Right renal cortex interstitium (tissue), 3 donors: Measurements from ENCODE around the gene ZP1. TPM values are rescaled to one million over a fixed set of nuclear protein-coding genes. Genes with fewer than 3 reads are reported as not detected.

Experiments used
- DNase-seq, 3 donors: peaks; one replicate each; pipeline ENCODE4 v3.0.0-alpha.2; 2013; ENCODE audit warnings: low read depth in 3 of 3, low spot score in 2 of 3
- polyA plus RNA-seq, 3 donors: library from polyadenylated mRNA; unstranded; fragments of 120-200 nt; gene quantifications; one replicate each; pipeline ENCODE4 v1.2.1, GENCODE V29; 2013; ENCODE audit not compliant: insufficient read length in 3 of 3

ZP1 gene
- polyA plus RNA-seq, 3 donors, result not detected

GRCh38 chr11:60922906-60923305, 55.6 kb downstream of the ZP1 start:
- DNase-seq, result no peak

- no peak for DNase-seq
These were observed 56.0 kb downstream of the ZP1 start for GRCh38 chr11:60923326-60923725.

GRCh38 chr11:60923800-60924109, 56.4 kb downstream of the ZP1 start:
- DNase-seq, result no peak

- no peak for DNase-seq
These were observed 57.0 kb downstream of the ZP1 start, which contains the start of gene TMEM132A for GRCh38 chr11:60924110-60924905. Gene TMEM132A (plus strand): TSS chr11:60924460. CDS start chr11:60924634, 174 bp downstream.

Other genes with a start within 250 kb of the ZP1 start
- gene MS4A8, start 167.9 kb upstream of the ZP1 start, polyA plus RNA-seq, result not detected
- gene MS4A18, start 142.8 kb upstream of the ZP1 start, polyA plus RNA-seq, result not detected
- gene MS4A15, start 110.7 kb upstream of the ZP1 start, polyA plus RNA-seq, result not detected
- under 1 TPM; 0.11 to 0.18 (median 0.13) TPM for gene MS4A10, start 82.2 kb upstream of the ZP1 start, polyA plus RNA-seq
- 10 to 100 TPM; 16.8 to 17.1 (median 16.9) TPM for gene CCDC86, start 25.4 kb upstream of the ZP1 start, polyA plus RNA-seq
- under 1 TPM; 0.08 to 0.25 (median 0.24) TPM for gene PTGDR2, start 11.6 kb upstream of the ZP1 start, polyA plus RNA-seq
- 100 to 1,000 TPM; 132 to 140 (median 138) TPM for gene PRPF19, start 39.0 kb downstream of the ZP1 start, polyA plus RNA-seq
- 10 to 100 TPM; 86.2 to 91.3 (median 86.6) TPM for gene TMEM109, start 46.6 kb downstream of the ZP1 start, polyA plus RNA-seq
- gene TMEM132A, start 56.9 kb downstream of the ZP1 start, polyA plus RNA-seq, result 10 to 100 TPM; 45.0 to 55.6 (median 46.9) TPM
- 10 to 100 TPM; 15.7 to 19.1 (median 17.5) TPM for gene SLC15A3, start 84.6 kb downstream of the ZP1 start, polyA plus RNA-seq
- 1 to 10 TPM in 2 of 3 donors, under 1 TPM in 1; 0.82 to 1.5 (median 1.1) TPM for gene CD6, start 104.1 kb downstream of the ZP1 start, polyA plus RNA-seq
- gene CD5, start 234.9 kb downstream of the ZP1 start, polyA plus RNA-seq, result under 1 TPM; 0.04 to 0.08 (median 0.08) TPM